ENCODE measurements around the gene CCDC71L. TPM values are rescaled to one million over a fixed set of nuclear protein-coding genes. Genes with fewer than 3 reads are reported as not detected.
A peak's percentile ranks its signal among the peaks of the same experiment; 100 is the strongest.

The CCDC71L gene
- polyA plus RNA-seq, 1 experiment: 16.9 TPM

DNA sequence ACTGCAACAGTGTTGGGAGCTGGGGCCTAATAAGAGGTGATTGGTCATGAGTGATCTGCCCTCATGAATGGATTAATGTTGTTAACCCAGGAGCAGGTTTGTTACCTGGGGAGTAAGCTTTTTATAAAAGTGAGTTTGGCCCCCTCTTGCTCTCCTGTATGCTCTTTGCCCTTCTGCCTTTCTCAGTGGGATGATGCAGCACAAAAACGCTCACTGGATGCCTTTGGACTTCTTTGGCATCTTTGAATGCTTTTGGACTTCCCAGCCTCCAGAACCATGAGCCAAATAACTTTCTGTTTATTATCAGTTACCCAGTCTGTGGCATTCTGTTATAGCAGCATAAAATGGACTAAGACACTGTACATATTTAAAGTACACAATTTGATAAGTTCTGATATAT is 48.5 kb downstream of the CCDC71L start:
- TF ChIP-seq CTCF (IDR thresholded peaks at IDR 0.05; ENCODE audit: low read depth, low read length): no peak
- Histone ChIP-seq H3K4me3 (ENCODE audit: low read depth, low read length) (no peak overlapping the region), H3K27me3 (ENCODE audit: control insufficient read depth, insufficient read depth, low read length) (no peaks in the 10 kb centered on the region), H3K27ac (ENCODE audit: low read depth, low read length) (no peak overlapping the region), H3K9me3 (ENCODE audit: control insufficient read depth, insufficient read depth, low read length) (peaks cover 3% of the 10 kb centered on the region; the same call in 1 of the 2 replicates)
- ChIA-PET CTCF (interaction anchor here (0.6 kb wide), 1 partner anchor 556 kb away, joined by 3 read pairs; no protein-coding TSS in a partner anchor), POLR2A (no interaction called here)
- no peak for DNase-seq (ENCODE audit: low read depth, low spot score)

GRCh38 chr7:106611911-106612310 is 49.0 kb downstream of the CCDC71L start:
- POLR2A ChIA-PET: no interaction called here
- TF ChIP-seq CTCF (IDR thresholded peaks at IDR 0.05; ENCODE audit: low read depth, low read length): no peak
- H3K4me3 ChIP-seq (ENCODE audit: low read depth, low read length): no peak overlapping the region
- no peak overlapping the region for H3K27ac ChIP-seq (ENCODE audit: low read depth, low read length)
- no peaks in the 10 kb centered on the region for H3K27me3 ChIP-seq (ENCODE audit: control insufficient read depth, insufficient read depth, low read length)
- H3K9me3 ChIP-seq (ENCODE audit: control insufficient read depth, insufficient read depth, low read length): peaks cover 3% of the 10 kb centered on the region; the same call in 1 of the 2 replicates
- no peak for DNase-seq (ENCODE audit: low read depth, low spot score)
- CTCF ChIA-PET: interaction anchor here (0.6 to 1.0 kb wide), 3 partner anchors 69 to 556 kb away, joined by 3 read pairs; no protein-coding TSS in a partner anchor

DNA sequence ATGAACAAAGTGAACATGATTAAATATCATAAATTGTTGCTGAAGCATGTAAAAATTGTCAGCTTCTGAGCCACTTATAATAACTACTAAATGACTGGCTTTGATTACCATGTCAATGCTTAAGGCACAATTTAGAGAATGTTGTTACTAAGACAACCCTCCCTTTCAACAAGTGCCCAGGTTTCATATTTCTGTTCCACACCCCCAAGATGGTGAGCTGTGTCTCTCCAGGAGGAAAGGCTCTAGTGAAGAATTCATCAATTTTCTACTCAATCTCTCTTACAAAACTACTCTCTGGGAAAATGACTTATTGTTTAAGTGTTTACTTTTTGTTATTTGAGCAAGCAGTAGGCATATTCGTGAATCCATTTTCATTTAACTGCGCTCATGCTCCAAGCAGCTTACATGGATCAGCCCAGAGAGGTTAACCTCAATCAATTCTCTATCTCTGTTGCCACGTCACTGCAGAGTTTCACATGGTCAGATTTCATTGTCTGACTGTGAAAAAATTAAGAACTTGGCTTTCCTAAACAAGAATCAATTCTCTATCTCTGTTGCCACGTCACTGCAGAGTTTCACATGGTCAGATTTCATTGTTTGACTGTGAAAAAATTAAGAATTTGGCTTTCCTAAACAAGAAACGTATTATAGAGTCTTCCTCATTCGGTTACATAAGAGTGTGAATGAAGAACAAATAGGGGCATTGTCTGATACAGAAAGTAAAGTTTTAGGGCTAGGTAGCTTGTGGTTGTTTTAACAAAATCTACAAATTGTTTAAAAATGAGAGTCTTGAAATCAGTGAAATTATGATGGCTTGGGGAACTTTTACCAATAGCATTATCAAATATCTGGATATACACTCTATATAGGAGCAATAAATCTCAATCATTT is 49.7 kb downstream of the CCDC71L start:
- POLR2A ChIA-PET: no interaction called here
- no peak overlapping the region for H3K27ac ChIP-seq (ENCODE audit: low read depth, low read length)
- no peaks in the 10 kb centered on the region for H3K27me3 ChIP-seq (ENCODE audit: control insufficient read depth, insufficient read depth, low read length)
- H3K9me3 ChIP-seq (ENCODE audit: control insufficient read depth, insufficient read depth, low read length): peaks cover 3% of the 10 kb centered on the region; the same call in 1 of the 2 replicates
- no peak overlapping the region for H3K4me3 ChIP-seq (ENCODE audit: low read depth, low read length)
- DNase-seq (ENCODE audit: low read depth, low spot score): no peak
- CTCF ChIA-PET: interaction anchor here (0.7 to 1.0 kb wide), 3 partner anchors 49 to 148 kb away, joined by 3 read pairs; partner anchors contain the start of gene CCDC71L
- no peak for TF ChIP-seq CTCF (IDR thresholded peaks at IDR 0.05; ENCODE audit: low read depth, low read length)

GRCh38 chr7:106609416-106609815 is 51.5 kb downstream of the CCDC71L start:
- peak; percentile 43 for DNase-seq (ENCODE audit: low read depth, low spot score)
- POLR2A ChIA-PET: interaction anchor here (0.7 kb wide), 1 partner anchor 66 kb away, joined by 3 read pairs; no protein-coding TSS in a partner anchor
- no peak for TF ChIP-seq CTCF (IDR thresholded peaks at IDR 0.05; ENCODE audit: low read depth, low read length)
- Histone ChIP-seq H3K27ac (ENCODE audit: low read depth, low read length) (peak overlapping the region; percentile 77), H3K9me3 (ENCODE audit: control insufficient read depth, insufficient read depth, low read length) (peaks cover 3% of the 10 kb centered on the region; the same call in 1 of the 2 replicates), H3K4me3 (ENCODE audit: low read depth, low read length) (no peak overlapping the region), H3K27me3 (ENCODE audit: control insufficient read depth, insufficient read depth, low read length) (no peaks in the 10 kb centered on the region)
- CTCF ChIA-PET: interaction anchor here (1.3 to 1.7 kb wide), 2 partner anchors 11 to 128 kb away, joined by 3 to 4 read pairs; no protein-coding TSS in a partner anchor

DNA sequence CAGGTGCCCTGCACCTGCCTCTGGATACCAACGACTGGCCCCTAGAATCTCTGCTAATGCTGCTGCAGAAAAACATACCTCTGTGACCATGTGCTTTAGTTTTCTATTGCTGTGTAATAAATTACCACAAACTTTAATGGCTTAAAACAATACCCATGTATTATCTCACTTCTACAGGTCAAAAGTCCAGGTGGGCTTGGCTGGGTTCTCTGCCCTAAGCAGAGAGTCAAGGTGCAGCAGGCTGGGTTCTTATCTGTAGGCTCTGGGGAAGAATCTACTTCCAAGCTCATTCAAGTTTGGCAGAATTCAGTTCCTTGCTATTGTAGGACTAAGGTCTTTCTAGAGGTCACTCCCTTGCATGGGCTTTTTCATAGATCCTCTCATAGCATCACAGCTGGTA is 52.3 kb downstream of the CCDC71L start:
- no peak for TF ChIP-seq CTCF (IDR thresholded peaks at IDR 0.05; ENCODE audit: low read depth, low read length)
- DNase-seq (ENCODE audit: low read depth, low spot score): no peak
- CTCF ChIA-PET: interaction anchor here (1.3 to 1.7 kb wide), 2 partner anchors 10 to 129 kb away, joined by 3 to 4 read pairs; no protein-coding TSS in a partner anchor
- Histone ChIP-seq H3K4me3 (ENCODE audit: low read depth, low read length) (no peak overlapping the region), H3K27me3 (ENCODE audit: control insufficient read depth, insufficient read depth, low read length) (no peaks in the 10 kb centered on the region), H3K9me3 (ENCODE audit: control insufficient read depth, insufficient read depth, low read length) (peaks cover 3% of the 10 kb centered on the region; the same call in 1 of the 2 replicates), H3K27ac (ENCODE audit: low read depth, low read length) (peak overlapping the region; percentile 77)
- POLR2A ChIA-PET: interaction anchor here (0.7 kb wide), 1 partner anchor 66 kb away, joined by 3 read pairs; no protein-coding TSS in a partner anchor

Measured in AG04450 (cell line).